DMS153 treated with DMSO at 0.1 percent for 48 hours (cell line): ENCODE results near the gene FOLH1.
A peak's percentile ranks its signal among the peaks of the same experiment; 100 is the strongest.
"Not testable (repeated sequence)": the region's sequence is repeated elsewhere in the genome, so short reads cannot be mapped to it uniquely, and the experiment has no call there.

Source experiments
- DNase-seq: peaks from one replicate; lab custom pipeline; 2025; ENCODE audit not compliant: unreplicated experiment; lab: John Stamatoyannopoulos, UW

FOLH1 gene

DNA sequence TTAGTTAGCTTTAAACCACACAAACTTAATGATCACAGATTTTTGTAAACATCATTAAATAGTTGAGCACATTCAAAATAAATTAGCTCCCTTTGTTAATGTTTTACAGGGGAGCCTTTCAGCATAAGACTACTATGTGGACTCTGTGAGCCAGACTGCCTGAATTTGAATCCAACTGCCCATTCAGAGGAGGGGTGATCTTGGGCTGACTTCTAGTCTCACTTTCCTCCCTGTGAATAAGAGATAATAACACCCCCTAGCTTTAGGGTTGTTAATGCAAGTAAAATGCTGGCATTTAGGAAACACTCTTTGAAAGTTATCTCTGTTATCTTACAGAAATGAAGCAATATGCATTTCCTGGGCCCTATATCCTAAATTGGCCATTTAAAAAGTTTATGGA lies 23.6 kb downstream of the FOLH1 start:
- not testable (repeated sequence) for DNase-seq

DNA sequence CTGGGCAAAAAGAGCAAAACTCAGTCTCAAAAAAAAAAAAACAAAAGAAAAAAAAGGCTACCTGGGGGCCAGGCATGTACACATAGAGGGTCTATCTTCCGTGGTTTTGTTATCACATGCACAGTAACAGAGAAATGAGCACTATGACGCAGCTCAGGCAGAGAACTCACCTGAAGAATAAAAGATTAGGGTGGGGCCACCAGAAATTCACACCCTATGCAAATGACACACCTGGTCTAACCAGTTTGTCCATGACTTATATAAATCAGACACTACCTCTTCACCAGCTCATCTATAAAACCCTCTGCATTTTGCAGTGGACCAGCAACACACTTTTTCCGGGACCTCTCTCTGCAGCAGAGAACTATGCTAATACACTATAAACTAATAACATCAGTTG lies 30.5 kb downstream of the FOLH1 start:
- DNase-seq, result peak; percentile 38

DNA sequence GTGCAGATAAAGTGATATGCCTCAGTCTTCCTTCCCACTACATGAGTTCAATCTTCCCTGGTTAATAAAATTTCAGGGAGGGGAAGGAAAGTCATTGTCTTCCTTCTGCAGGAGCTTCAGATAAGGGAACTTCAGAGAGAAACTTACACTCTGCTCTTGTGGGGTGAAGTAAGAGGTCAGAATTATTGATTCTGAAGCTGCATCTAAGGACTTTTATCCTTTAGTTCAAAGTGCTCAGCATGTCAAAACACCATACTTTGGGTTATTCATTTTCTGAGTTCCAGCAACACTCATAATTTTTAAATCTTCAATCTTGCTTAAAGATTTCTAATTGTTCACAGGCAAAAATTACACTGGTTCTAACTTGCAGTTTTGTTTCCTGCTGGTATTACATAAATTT lies 33.0 kb downstream of the FOLH1 start:
- not testable (repeated sequence) for DNase-seq

DNA sequence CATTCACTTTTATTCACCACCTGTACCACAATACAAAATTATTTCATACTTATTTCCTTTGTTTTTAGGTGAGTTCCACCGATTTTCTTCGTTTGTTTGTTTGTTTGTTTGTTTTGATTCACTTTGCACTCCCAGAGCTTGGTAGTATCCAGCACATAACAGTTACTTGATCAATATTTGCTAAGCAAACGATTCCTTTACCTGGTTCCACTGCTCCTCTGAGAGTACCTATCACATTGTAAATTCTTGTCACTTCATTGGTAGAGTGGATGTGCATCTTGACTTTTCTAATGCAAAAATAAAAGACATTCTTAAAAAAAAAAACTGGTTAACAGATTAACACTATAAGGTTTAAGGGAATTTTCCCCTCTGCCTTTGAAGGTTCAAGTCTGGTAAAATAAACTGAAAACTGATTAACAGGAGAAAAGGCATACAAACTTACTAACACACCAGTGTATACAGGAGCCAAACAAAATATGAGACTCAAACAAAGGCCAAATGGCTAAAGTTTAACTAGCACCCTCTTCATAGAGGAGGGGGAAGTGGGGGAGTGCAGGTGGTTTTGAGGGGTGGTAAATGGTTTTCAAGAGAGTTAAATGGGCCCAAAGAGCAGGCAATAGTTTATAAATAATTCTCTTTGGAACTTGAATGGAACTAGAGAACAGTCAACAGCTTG lies 33.6 kb downstream of the FOLH1 start:
- DNase-seq, result not testable (repeated sequence)

DNA sequence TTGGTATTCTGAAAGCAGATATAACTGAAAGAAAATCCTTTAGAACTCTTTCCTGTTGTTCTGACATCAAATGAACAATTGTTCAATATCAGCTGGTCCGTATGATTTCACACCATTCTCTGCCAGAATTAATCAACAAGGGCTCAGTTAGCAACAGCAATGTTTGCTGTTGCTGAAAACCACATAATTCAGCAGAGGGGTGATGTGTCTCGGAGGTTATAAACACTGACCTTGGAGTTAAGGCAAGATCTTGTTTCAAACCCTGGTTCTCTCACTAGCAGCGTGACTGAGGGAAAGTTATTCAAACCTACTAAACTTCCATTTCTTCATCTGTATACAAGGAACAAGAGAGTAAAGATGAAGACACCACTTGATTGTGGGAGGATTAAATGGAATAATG lies 36.8 kb downstream of the FOLH1 start:
- DNase-seq, result not testable (repeated sequence)

DNA sequence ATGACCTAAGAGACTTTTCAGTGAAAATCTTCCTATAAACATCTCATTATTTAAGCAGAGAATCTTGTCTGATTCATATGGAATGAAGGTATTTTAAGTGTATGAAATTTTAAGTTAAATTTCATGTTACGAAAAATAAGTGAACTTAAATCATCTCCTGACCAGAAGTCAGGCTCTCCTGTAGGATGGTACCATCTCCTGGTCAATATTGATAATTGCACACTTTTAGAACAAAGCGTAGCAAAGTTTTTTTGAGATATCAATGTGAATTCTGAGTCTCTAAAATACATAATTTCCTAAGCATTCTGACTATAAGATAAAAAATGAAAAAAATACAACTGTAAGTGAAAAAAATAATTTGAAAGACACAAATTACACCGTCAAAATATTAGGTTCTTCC lies 38.8 kb downstream of the FOLH1 start:
- DNase-seq, result not testable (repeated sequence)

DNA sequence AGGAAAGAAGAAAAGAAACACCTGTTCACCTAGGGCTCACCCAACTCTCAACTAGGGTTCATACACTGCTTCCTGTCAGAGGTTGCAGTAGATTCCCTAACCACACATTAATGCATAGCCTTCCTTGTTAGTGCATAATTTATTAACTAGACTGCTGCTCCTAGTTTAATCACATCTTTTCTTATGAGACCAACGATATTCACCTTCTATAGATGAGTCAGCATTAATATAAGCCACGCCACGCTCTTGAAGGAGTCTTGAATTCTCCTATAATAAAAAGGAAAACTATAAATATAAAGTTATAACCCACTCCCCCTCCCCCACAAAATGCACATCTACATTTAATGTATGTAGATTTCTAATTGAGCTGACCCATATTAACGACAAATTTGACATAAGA lies 39.4 kb downstream of the FOLH1 start:
- DNase-seq, result not testable (repeated sequence)

DNA sequence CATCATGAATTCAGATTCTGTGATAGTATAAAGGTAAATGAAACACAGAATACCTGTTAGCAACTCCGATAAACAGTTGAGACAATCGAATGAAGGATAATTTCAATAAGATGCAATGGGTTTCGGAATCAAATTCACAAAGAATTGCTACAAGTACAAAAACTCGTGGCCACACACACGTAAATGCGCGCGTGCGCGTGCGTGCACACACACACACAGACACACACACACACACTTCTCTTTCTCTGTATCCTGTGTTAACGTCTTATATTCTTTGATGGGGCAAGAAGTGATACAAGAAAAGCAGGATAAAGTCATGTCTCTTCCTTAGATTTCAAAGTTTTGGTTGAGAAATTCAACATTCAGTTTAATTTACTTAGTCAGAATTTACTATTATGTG lies 57.2 kb downstream of the FOLH1 start:
- no peak for DNase-seq

DNA sequence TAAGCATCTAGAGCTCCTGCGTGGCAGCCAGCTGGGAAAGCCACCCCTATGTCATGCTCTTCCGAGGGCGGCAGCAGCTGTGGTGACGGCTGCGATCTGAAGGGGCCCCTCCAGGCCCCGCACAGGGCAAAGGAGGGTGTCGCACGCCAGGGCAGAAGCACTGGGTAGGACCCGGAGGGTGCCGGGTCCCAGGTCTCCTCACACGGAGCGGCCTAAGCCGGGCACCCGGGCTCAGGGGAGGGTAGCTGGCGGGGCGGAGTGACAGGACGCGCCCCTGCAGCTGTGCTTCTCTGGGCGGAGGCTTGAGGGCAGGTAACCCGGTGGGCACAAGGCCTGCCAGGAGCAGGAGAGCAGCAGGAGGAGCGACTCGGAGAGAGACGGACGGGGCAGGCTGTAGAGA lies 106.0 kb downstream of the FOLH1 start:
- not testable (repeated sequence) for DNase-seq
